ENCODE results near the gene GMPS. TPM values are rescaled to one million over a fixed set of nuclear protein-coding genes. Genes with fewer than 3 reads are reported as not detected.

The GMPS gene
- total and polyA plus RNA-seq, 2 of the 8 experiments (the other 6 are each of a cell fraction or from before 2014, with no cell fraction given), result 57.7 to 175 TPM

DNA sequence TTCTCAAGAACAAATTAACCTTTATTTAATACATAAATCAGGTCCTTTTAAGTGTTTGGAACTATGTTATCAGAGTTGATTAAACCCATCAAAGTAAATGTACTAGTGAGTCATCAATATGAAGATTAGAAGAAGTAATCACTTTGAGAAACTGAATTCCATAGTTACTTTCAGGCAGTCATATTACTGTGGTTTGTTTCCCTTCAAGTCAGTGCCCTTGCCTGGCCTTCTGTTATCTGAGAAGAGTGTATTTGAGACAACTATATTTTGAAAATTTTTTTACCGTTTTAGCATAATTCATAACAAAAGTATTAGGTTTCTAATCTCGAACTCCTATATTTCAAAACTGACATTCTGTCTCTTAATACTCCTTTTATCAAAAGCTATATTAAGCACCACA lies 73.6 kb downstream of the GMPS start:
- H2AK5ac ChIP-seq (ENCODE audit: low read depth, low read length), result no peak overlapping the region
- no peaks in the 10 kb centered on the region for H3K9me3 ChIP-seq (ENCODE audit: insufficient read depth in 2 of 2, low read depth in 1 of 2, low read length in 1 of 2)
- no peak overlapping the region for H4K5ac ChIP-seq (ENCODE audit: insufficient read length, low read depth, low read length)
- no peak overlapping the region for H3K4me3 ChIP-seq (ENCODE audit: extremely low read depth in 1 of 4, insufficient read depth in 2 of 4, low read depth in 3 of 4, low read length in 4 of 4)
- DNase-seq (ENCODE audit: low read depth in 1 of 2, low spot score in 2 of 2) (no peak), FAIRE-seq (no peak)
- H3K79me1 ChIP-seq (ENCODE audit: low read depth, low read length), result no peaks in the 10 kb centered on the region
- peaks cover 0 to 2% (median 0%) of the 10 kb centered on the region in 4 experiments; a peak in 1 of 7 replicates for H3K4me1 ChIP-seq (replicated peaks in 1 of 4; ENCODE audit: control insufficient read depth in 3 of 4, insufficient read depth in 4 of 4, low read length in 3 of 4)
- H3K14ac ChIP-seq (ENCODE audit: insufficient read length), result no peak overlapping the region
- POLR2A ChIA-PET (ENCODE audit: partially characterized antibody), result no interaction called here
- no peak overlapping the region for H2BK20ac ChIP-seq (ENCODE audit: low read length)
- H3K79me2 ChIP-seq (ENCODE audit: control insufficient read depth in 1 of 2, insufficient read depth in 2 of 2, low read length in 2 of 2), result no peaks in the 10 kb centered on the region
- no peak overlapping the region for H3K4ac ChIP-seq (replicated peaks; ENCODE audit: insufficient read length, low read depth, low read length)
- peaks cover 0 to 2% (median 0%) of the 10 kb centered on the region in 4 experiments; a peak in 1 of 7 replicates for H3K27me3 ChIP-seq (replicated peaks in 1 of 4; ENCODE audit: control insufficient read depth in 3 of 4, extremely low read depth in 1 of 4, insufficient read depth in 3 of 4, low read length in 3 of 4)
- no peak overlapping the region for H4K91ac ChIP-seq (replicated peaks; ENCODE audit: insufficient read length, low read length)
- H3K27ac ChIP-seq (ENCODE audit: low read depth, low read length), result no peak overlapping the region
- H3K23ac ChIP-seq (ENCODE audit: insufficient read length), result no peak overlapping the region
- H2BK15ac ChIP-seq (ENCODE audit: low read length), result no peak overlapping the region
- H2AFZ ChIP-seq (ENCODE audit: low read length), result no peak overlapping the region
- no peak overlapping the region for H3K18ac ChIP-seq (ENCODE audit: extremely low read depth, low read length)
- 88% methylated on average over 2 of the region's 2 CpGs; no CpG with 5 or more reads in 1 of the 2 experiments for WGBS, 2 experiments (ENCODE audit: extremely low coverage in 1 of 2, insufficient coverage in 1 of 2, insufficient read length in 1 of 2, insufficient replicate concordance in 2 of 2, low coverage in 1 of 2, low lambda C conversion rate in 2 of 2, missing lambda C conversion rate in 1 of 2)
- no peak overlapping the region for H3K56ac ChIP-seq (replicated peaks; ENCODE audit: insufficient read length, low read depth, low read length)
- H2BK120ac ChIP-seq (replicated peaks; ENCODE audit: low read depth, low read length), result no peak overlapping the region
- H4K8ac ChIP-seq (ENCODE audit: extremely low read depth, insufficient read depth, low read length), result no peak overlapping the region
- no peak overlapping the region for H2BK5ac ChIP-seq (ENCODE audit: low read depth, low read length)
- no peak overlapping the region for H3K4me2 ChIP-seq (ENCODE audit: insufficient read depth in 1 of 2, low read depth in 2 of 2, low read length in 2 of 2)
- no peak overlapping the region for H3K9ac ChIP-seq (replicated peaks in 1 of 4; ENCODE audit: extremely low read depth in 1 of 4, low read depth in 3 of 4, low read length in 3 of 4)
- H3K36me3 ChIP-seq (ENCODE audit: control insufficient read depth in 2 of 4, insufficient read depth in 4 of 4, low read length in 3 of 4), result peaks cover 0 to 9% (median 0%) of the 10 kb centered on the region in 4 experiments; a peak in 2 of 8 replicates
- no peak overlapping the region for H2BK12ac ChIP-seq (ENCODE audit: low read depth, low read length)
- CTCF ChIA-PET (ENCODE audit: partially characterized antibody), result interaction anchor here (0.6 kb wide), 1 partner anchor 1206 kb away, joined by 3 read pairs; no protein-coding TSS in a partner anchor
- no peaks in the 10 kb centered on the region for H3K23me2 ChIP-seq (ENCODE audit: low read depth, low read length)
- no peaks in the 10 kb centered on the region for H4K20me1 ChIP-seq (replicated peaks in 1 of 2; ENCODE audit: control insufficient read depth in 1 of 2, insufficient read depth in 2 of 2, low read length in 2 of 2)
- no peak for TF ChIP-seq KDM4A (IDR thresholded peaks at IDR 0.05; ENCODE audit: low read depth, low read length, severe bottlenecking)
- TF ChIP-seq TEAD4 (IDR thresholded peaks at IDR 0.05; ENCODE audit: low read depth, low read length), result no peak
- TF ChIP-seq FOSL1 (IDR thresholded peaks at IDR 0.05; ENCODE audit: insufficient read depth, low read depth, low read length), result no peak
- TF ChIP-seq, protein P1, sequence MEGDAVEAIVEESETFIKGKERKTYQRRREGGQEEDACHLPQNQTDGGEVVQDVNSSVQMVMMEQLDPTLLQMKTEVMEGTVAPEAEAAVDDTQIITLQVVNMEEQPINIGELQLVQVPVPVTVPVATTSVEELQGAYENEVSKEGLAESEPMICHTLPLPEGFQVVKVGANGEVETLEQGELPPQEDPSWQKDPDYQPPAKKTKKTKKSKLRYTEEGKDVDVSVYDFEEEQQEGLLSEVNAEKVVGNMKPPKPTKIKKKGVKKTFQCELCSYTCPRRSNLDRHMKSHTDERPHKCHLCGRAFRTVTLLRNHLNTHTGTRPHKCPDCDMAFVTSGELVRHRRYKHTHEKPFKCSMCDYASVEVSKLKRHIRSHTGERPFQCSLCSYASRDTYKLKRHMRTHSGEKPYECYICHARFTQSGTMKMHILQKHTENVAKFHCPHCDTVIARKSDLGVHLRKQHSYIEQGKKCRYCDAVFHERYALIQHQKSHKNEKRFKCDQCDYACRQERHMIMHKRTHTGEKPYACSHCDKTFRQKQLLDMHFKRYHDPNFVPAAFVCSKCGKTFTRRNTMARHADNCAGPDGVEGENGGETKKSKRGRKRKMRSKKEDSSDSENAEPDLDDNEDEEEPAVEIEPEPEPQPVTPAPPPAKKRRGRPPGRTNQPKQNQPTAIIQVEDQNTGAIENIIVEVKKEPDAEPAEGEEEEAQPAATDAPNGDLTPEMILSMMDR (IDR thresholded peaks at IDR 0.05; ENCODE audit: control extremely low read depth in 1 of 3, insufficient read depth in 1 of 3, low read depth in 1 of 3, low read length in 3 of 3), result no peak
- TF ChIP-seq SP4 (IDR thresholded peaks at IDR 0.05; ENCODE audit: low read length), result no peak
- no peak for TF ChIP-seq POU5F1 (IDR thresholded peaks at IDR 0.05; ENCODE audit: low read depth, low read length)
- TF ChIP-seq EZH2 (IDR thresholded peaks at IDR 0.05; ENCODE audit: low read depth, low read length, severe bottlenecking), result no peak
- no peak for TF ChIP-seq ATF3 (IDR thresholded peaks at IDR 0.05; ENCODE audit: insufficient read depth, low read depth, low read length)

All from H1 (cell line).